OCI-LY3 (cell line): ENCODE data around the gene SLC4A1.

Source experiments
- CTCF ChIP-seq: fragments of 200-600, 300-600 bp; sonication (generic); IDR thresholded peaks from 2 replicates; pipeline ENCODE4 v1.5.1; 2014; ENCODE audit warnings: antibody characterized with exemption, low read length, low read depth
- EZH2phosphoT487 ChIP-seq: fragments of 200-600 bp; shearing (Covaris generic); IDR thresholded peaks from 2 replicates; pipeline ENCODE4 v1.6.1; 2018; ENCODE audit warnings: antibody characterized with exemption, mixed run types, low read depth

DNA sequence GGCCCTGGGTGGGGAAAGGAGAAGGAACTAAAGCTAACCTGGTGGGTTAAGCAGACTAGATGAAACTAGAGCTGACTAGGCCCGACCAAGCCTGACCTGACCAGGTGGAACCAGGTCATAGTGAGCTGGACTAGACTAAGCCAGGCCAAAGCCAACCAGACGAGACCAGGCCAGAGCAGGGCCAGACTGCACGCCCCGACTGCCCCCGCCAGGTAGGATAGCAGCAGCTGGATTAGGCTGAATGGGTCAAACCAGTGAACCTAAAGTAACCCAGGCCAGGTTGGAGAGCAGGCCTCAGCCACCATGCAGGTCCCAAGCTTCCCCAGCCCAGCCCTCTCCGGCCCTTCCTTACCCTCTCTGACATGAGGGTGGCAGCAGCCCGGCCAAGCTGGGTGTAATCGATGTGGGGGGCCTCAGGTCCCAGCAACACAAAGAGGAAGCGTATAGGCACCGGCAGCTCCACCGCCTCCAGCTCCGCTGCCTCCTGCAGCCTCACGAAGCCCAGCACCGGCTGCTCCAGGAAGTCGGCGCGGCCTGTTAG is 9.1 kb downstream of the SLC4A1 start:
- TF ChIP-seq CTCF = no peak
- TF ChIP-seq EZH2phosphoT487 = no peak
